DND-41 (cell line): ENCODE results near the gene ANKS1B.

Experiments
- CTCF ChIP-seq: IDR thresholded peaks from 2 replicates; pipeline ENCODE4 v1.5.1; 2012; ENCODE audit warnings: borderline replicate concordance, low read length, moderate library complexity, mild to moderate bottlenecking; ENCODE audit not compliant: poor library complexity, severe bottlenecking; ENCODE audit errors: extremely low read depth
- EZH2 ChIP-seq: IDR thresholded peaks from 3 replicates; pipeline ENCODE4 v1.6.1; 2012; ENCODE audit warnings: borderline replicate concordance, low read depth, mild to moderate bottlenecking, moderate library complexity, low read length, inconsistent platforms; ENCODE audit not compliant: severe bottlenecking

GRCh38 chr12:99201906-99202645, 782.7 kb downstream of the ANKS1B start:
- no peak for TF ChIP-seq EZH2
- no peak for TF ChIP-seq CTCF
